Gastrocnemius medialis (tissue), 4 donors: Measurements from ENCODE around the gene MRPL12.

ENCODE experiments used
- CTCF ChIP-seq, 5 experiments: fragments of 450-650 bp in 3 of 5; fragments of 200-600 bp in 2 of 5; sonication (generic) in 2 of 5; IDR thresholded peaks in 4 of 5; conservative IDR thresholded peaks in 1 of 5; 1 replicate in 4 of 5; 2 replicates in 1 of 5; pipeline ENCODE4 v1.5.1; 2016 to 2019; ENCODE audit warnings: antibody characterized with exemption in 5 of 5, mild to moderate bottlenecking in 3 of 5, moderate library complexity in 3 of 5
- POLR2A ChIP-seq, 2 donors: fragments of 450-650 bp; IDR thresholded peaks; one replicate each; pipeline ENCODE4 v1.6.1; 2017; ENCODE audit warnings: antibody characterized with exemption in 2 of 2, mild to moderate bottlenecking in 2 of 2, moderate library complexity in 2 of 2

- TF ChIP-seq CTCF (IDR thresholded peaks at IDR 0.05 in 4 of 5, conservative IDR thresholded peaks at IDR 0.05 in 1 of 5), result no peak
- TF ChIP-seq POLR2A (IDR thresholded peaks at IDR 0.05), result no peak
These were observed 20.0 kb upstream of the MRPL12 start for GRCh38 chr17:81683208-81683583.
